Activated CD8-positive, alpha-beta memory T cell treated with anti-CD3 and anti-CD28 coated beads, Interleukin-2, amount 50 U/mL, for 48 hours (primary cell): ENCODE data around the gene PIWIL1.

Experiments used
- DNase-seq: peaks from one replicate; pipeline ENCODE4 v3.0.0-alpha.2; 2020

The PIWIL1 gene

DNA sequence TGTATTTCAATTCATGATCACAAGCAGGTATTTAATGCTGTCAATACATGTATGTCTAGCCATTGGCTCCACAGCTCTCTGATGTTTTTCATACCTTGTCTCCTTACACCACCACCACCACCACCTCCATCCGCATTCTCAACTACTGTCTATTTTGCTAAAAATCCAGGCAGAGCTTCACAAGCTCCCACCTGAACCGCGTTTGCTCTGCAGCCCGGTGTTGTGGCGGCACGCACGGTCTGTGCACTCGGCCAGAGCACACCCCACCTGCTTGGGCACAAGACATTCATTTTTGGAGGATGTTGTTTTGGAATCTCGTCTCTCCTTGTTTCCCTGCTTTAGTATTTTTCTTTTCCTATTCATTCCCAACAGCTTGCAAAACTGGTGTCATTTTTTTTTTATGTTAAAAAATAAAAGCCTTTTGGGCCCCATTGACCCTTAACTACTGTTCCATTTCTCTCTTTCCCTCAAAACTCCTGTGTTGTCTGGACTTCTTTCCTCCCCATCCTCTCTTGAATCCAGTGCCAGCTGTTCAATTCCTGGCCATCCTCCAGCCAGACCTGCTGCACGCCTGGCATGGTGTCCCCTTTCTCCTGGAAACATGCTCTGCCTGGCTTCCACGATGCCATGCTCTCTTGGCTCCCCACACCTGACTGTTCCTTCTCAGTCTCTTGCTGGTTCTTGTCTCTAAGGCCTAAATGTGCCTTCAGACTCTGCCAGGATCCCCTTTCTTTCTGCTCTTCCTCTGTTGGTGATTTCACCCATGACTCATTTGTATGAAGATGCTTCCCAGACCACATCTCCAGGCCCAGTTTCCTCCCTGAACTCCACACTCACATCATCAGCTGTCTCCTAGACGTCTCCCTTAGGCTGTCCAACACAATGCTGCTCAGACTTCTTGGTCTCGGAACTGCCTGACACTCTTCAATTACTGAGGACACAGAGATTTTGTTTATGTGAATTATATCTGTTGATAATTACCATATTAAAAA lies 37.9 kb downstream of the PIWIL1 start:
- DNase-seq: no peak

DNA sequence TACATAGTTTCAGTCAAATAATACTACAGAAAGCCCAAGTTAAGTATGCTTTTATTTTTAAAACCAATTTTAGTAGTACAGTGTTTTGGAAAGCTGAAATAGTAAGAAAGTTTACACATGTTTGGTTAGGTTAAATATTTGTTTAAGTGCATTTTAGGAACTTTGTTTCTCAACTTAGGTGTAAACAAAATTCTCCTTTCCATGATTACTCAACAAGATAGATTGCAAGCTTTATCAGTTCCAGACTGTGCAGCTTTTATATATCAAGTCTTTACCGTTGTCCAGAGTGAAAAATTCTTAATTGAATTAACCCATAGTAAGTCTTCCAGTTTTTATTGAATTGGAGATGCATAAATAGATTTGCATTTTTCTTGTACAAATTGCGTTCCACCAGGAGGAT lies 45.1 kb downstream of the PIWIL1 start:
- DNase-seq: no peak

DNA sequence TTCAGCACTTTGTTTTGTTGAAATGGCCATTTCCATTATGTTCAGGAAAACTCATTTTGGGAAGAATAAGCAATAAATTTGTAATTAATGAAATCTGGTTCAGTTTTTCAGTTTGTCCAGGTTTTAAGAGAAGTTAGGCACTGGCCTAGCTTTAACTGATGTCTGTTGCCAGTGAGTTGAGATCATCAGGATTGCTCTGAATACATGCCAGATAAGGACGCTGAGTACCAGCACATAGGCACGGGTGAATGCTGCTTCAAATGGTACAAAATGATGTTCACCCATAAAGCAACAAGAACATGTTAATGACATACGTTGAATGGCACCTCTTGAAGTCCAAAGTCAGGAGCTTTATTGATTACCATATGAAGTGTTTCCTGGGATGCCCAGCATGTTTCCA lies 46.5 kb downstream of the PIWIL1 start:
- DNase-seq: no peak

DNA sequence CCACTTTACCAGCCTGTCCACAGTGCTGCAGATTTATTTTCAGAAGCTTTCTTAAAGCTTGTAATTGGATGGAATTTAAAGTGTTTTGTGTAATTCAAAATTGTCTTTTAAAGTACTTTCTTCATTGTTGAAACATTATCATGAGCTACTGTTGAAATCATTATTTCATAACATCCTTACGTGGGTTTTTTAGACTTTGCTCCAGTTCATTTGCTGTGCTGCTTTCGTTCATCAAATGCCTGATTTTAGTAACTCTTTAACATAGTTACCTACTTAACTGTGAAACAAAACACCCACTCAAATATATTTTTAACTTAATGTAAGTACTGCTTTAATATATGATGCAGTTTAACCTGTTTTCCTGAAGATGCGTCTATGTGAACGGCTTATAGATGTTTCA lies 47.5 kb downstream of the PIWIL1 start:
- no peak for DNase-seq

DNA sequence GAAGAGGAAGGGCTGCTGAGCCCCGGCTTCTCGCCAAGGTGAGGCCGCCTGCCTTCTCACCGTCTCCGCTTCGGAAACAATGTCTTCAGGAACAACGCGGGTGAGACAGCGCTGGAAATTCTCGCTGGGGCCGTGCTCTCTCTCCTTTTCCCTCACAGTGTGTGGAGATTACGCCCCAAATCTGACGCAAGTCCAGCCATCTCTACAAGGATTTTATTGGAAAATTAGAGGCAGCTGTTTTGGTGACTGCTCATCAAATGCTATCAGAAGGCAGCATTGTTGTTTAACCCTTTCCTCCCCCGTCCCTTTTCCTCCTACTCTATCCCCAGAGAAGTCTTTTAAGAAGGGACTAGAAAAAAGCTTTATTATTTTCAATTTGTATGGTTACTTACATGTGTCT lies 53.5 kb downstream of the PIWIL1 start:
- DNase-seq: no peak

DNA sequence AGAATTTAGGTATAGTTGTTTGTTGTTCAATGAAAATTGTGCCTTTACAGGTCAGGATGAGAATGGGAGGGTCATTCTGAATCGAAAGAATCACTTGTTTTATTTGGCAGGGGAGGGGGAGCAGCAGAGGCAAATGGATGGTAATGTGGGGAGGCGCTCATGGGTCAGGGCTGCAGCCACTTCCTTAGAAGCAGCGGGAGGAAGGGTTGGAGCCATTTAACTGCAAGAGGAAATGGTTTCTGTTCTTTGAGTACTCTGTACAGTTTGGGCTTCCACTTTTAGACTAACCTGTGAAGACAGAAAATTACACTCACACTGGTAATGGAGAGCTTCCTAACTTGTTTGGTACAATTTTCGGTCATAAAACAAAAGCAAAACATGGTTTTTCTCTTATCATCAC lies 57.2 kb downstream of the PIWIL1 start:
- DNase-seq: no peak

DNA sequence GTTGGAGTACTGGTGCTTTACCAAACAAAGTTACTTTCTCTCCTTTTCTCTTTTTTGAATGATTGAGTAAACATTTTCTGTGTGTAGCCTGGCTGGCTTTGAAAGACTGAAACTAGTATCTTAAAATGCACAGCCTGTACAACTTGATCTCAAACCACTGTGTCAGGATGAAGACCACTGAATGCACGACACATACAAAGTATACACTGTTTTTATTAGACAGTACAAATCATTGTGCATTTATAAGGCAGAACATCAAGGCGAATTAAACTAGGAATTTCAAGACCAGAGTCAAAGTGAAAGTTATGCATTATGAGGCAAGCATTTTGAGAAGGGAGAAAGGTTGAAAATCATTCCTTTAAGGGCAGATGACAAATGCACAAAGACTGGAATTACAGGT lies 59.0 kb downstream of the PIWIL1 start:
- DNase-seq: no peak

DNA sequence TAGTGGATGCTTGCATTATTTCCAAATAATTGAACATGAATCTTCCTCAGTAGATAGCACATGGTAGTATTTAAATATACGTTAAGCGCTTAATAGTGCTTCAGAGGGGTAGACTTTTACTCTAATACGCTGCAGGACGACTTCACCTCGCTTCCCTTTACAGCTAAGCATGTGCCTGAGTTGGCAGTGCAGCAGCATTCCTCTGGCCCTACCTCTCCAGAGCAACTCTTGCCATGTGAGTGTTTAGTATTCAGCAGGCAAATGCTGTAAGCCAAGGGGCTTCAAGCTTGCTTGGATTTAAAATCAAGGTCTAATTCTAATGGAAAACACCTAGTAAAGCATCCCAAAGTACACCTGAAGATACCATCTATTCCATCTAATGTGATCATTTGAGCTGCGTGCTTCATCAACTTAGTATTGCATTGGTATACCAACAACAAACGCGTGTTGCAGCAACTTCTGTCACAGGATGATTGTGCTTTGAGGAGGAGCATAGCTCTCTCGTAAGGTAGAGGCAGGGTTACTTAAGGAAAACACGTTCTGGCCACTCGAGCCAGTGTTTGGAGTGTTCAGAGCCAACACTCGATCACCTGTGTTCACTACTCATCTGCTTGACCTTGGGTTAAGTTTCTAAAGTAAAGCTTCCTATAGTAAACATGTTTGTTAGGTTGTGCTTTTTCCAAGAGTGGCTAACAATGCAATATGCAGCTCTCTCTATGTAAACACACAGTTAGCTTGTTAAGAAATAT lies 60.6 kb downstream of the PIWIL1 start:
- DNase-seq: no peak

DNA sequence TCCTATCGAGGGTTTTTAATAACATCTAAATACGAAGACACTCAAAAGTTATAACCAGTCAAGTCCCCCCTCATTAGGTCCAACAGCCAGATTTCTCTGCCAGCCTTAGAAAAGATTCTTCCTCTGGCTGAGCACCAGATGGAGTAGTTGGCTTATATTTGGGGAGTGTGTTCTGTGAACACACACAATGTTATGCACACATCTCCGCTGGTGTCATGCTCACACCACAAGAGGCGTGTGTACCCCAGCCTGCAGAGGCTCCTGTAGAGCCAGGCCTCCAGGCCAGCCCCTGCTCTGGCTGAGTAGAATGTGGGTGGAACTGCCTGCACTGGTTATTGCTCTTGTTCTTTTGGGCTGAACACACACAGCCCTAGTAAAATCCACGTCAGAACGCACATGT lies 64.0 kb downstream of the PIWIL1 start:
- DNase-seq: no peak

DNA sequence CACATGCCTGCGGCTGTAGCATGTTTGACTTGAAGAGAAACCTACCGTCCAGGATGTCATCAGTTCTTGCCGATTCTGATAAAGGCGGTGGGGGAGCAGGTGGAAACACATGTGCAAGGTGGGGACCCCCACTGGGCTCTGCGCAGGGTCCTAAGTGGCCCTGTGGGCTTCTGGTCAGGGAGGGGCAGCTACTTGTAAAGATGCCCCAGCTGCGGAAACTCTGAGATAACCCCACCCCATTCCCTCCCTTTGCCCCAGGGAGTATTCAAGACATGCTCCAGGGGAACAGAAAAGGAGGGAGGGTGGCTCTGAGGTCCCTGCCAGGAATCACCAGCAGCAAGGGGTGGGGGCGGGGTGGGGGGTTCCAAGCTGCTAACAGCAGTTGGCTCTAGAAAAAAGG lies 67.6 kb downstream of the PIWIL1 start:
- no peak for DNase-seq

DNA sequence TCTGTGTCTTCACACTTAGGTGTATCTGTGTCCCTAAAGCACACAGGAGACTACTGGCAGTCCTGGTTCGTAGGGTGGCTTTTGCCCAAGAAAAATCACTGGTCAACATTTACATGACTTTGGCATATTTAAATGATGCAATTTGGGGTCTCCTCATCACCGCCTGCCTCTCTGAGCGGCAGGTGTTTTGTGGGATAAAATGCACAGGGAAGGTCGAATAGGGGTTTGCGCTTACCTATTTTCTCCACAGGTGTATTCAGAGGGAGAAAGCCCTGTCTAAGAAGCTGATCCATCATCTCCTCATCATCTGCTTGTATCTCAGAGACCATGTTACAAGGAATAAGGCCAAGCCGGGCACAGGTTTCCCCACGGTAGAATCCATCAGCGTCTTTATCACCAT lies 74.7 kb downstream of the PIWIL1 start:
- no peak for DNase-seq

DNA sequence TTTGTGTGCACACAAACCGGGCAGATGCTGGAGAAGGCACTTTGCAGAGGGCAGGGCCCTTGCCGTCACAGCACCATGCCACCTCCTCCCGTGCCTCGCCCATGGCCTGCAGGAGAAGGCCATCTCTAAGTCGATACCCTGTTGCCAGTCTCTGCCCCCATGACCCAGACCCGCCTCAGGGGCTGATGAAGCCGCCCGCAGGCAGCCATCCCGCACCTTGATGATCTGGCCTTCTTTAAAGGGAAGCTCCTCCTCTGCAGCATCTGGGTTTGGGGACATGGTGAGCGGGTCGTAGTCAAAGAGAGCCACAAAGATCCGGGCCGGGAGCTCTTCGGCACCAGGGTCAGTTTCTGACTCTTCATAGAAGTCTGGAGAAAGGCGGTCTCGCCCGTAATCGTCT lies 76.2 kb downstream of the PIWIL1 start:
- DNase-seq: no peak

DNA sequence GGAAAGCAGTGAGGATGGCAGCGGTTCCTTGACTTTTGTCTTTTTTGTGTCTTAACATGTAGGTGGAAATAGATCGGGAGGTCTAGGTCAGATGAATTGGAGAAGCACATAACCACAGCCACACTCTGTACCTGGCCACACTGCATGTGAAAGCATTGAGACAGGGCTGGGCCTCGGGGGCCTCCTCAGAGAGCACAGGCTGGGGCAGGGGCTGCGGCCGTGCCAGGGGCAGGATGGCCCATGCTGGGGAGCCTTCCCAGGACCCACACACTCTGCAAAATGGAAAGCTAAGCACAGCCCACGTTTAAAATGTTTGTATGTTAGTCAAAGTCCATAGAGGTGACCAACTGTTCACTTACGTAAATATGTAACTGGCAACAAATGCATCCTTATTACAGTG lies 76.7 kb downstream of the PIWIL1 start:
- no peak for DNase-seq

DNA sequence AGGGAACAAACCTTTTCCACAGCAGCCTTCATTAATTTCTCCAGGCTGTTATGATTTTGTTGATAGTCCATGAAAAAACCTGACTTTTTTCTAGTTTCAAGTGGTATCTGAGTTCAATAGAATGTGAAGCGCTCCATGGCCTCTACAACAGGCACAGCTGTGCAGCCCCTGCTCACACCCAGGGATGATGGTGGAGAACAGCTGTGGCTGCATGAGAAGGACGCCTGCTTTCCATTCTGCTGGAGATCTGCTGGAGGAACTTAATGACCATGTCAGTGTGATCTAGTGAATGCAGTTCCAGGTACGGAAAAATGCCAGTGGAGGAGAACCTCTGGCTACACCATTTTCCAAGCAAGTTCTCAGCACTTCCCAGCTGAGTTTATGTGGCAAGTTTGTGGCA lies 80.6 kb downstream of the PIWIL1 start:
- no peak for DNase-seq

DNA sequence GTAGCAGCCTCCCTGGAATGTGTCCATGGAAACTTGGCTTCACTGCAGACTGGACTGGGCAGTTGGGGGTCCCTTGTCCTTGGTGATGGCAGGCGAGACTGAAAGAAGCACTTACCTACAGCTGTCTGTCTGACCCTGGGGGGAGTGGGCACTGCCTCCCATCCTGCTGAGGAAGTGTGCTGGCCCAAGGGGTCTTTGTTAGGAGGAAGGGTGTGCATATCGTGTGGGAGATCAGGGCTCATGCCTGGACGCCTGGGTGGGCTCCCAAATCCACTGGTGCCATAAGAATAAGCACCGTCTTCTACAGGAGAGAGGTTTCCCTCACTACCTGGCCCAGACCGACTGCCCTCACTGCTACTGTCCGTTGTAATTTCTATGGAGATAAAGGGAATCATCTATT lies 81.4 kb downstream of the PIWIL1 start:
- no peak for DNase-seq

DNA sequence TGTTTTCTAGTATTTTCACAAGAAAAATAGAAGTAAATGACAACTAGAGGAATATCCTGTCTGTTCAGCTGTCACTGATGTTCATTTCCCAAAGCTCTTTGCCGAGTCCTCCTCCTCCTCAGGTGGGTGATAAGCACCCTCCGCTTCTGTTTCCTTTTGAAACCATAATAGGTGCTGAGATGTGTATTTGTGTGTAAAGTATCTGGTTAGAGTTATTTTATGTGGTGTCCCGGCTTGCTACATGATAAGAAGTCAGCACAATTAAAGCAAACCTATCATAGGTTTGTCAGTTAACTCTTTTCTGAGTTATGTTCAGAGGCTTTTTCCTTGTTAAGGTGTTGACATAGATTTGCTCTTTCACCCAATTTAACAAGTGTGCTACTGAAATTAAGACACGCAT lies 82.4 kb downstream of the PIWIL1 start:
- no peak for DNase-seq

DNA sequence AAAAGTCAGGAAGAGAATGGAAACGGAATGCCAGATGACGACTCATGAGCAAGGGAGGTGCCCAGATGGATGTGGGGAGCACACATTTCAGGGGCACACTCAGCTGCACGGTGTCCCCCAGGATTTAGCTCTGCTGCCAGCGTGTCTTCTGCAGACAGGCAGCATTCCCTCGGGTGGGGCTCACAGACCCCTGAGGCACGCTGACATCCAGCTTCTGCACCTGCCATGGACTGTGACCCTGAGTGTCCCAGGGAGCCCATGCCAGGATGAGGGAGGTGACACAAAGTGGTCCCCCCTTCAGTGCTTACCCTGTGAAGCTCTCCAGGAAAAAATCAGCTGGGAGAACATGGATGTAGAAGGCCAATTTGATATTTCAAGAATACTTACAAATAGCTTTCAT lies 84.2 kb downstream of the PIWIL1 start:
- DNase-seq: peak; percentile 6
